ENCODE results near the gene ADAMTSL1. TPM values are rescaled to one million over a fixed set of nuclear protein-coding genes. Genes with fewer than 3 reads are reported as not detected.

ADAMTSL1 gene
- total and polyA plus RNA-seq, 2 experiments from 2014 or later = 2.3 to 5.0 TPM

DNA sequence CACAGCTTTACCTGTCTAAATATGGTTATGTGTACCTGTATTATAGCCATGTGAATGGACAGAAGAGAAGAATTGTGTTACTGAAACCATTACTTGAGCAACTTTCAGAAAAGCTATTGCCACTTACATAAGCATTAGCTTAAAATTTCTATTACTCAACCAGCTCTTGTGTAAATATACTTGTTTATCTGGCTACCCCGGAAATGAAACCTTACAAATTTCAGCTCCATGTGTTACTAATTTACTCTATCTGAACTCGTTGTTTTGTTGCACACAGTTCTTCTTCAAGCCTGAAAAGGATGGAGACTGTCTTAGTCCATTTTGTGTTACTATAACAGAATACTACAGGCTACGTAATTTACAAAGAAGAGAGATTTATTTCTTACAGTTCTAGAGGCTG is 22.5 kb upstream of the ADAMTSL1 start (continued):
- TF ChIP-seq, protein P1, sequence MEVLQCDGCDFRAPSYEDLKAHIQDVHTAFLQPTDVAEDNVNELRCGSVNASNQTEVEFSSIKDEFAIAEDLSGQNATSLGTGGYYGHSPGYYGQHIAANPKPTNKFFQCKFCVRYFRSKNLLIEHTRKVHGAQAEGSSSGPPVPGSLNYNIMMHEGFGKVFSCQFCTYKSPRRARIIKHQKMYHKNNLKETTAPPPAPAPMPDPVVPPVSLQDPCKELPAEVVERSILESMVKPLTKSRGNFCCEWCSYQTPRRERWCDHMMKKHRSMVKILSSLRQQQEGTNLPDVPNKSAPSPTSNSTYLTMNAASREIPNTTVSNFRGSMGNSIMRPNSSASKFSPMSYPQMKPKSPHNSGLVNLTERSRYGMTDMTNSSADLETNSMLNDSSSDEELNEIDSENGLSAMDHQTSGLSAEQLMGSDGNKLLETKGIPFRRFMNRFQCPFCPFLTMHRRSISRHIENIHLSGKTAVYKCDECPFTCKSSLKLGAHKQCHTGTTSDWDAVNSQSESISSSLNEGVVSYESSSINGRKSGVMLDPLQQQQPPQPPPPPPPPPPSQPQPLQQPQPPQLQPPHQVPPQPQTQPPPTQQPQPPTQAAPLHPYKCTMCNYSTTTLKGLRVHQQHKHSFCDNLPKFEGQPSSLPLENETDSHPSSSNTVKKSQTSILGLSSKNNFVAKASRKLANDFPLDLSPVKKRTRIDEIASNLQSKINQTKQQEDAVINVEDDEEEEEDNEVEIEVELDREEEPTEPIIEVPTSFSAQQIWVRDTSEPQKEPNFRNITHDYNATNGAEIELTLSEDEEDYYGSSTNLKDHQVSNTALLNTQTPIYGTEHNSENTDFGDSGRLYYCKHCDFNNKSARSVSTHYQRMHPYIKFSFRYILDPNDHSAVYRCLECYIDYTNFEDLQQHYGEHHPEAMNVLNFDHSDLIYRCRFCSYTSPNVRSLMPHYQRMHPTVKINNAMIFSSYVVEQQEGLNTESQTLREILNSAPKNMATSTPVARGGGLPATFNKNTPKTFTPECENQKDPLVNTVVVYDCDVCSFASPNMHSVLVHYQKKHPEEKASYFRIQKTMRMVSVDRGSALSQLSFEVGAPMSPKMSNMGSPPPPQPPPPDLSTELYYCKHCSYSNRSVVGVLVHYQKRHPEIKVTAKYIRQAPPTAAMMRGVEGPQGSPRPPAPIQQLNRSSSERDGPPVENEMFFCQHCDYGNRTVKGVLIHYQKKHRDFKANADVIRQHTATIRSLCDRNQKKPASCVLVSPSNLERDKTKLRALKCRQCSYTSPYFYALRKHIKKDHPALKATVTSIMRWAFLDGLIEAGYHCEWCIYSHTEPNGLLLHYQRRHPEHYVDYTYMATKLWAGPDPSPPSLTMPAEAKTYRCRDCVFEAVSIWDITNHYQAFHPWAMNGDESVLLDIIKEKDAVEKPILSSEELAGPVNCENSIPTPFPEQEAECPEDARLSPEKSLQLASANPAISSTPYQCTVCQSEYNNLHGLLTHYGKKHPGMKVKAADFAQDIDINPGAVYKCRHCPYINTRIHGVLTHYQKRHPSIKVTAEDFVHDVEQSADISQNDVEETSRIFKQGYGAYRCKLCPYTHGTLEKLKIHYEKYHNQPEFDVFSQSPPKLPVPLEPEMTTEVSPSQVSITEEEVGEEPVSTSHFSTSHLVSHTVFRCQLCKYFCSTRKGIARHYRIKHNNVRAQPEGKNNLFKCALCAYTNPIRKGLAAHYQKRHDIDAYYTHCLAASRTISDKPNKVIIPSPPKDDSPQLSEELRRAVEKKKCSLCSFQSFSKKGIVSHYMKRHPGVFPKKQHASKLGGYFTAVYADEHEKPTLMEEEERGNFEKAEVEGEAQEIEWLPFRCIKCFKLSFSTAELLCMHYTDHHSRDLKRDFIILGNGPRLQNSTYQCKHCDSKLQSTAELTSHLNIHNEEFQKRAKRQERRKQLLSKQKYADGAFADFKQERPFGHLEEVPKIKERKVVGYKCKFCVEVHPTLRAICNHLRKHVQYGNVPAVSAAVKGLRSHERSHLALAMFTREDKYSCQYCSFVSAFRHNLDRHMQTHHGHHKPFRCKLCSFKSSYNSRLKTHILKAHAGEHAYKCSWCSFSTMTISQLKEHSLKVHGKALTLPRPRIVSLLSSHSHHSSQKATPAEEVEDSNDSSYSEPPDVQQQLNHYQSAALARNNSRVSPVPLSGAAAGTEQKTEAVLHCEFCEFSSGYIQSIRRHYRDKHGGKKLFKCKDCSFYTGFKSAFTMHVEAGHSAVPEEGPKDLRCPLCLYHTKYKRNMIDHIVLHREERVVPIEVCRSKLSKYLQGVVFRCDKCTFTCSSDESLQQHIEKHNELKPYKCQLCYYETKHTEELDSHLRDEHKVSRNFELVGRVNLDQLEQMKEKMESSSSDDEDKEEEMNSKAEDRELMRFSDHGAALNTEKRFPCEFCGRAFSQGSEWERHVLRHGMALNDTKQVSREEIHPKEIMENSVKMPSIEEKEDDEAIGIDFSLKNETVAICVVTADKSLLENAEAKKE (CRISPR knock-in tag; IDR thresholded peaks at IDR 0.05) = no peak
- no peak for TF ChIP-seq POLR2AphosphoS5 (IDR thresholded peaks at IDR 0.05; ENCODE audit: low read depth)

- H2AFZ ChIP-seq = no peak overlapping the region
- no peak overlapping the region for H3K4me2 ChIP-seq
- no peak overlapping the region for H3K27ac ChIP-seq (ENCODE audit: low read depth)
- no peaks in the 10 kb centered on the region; the same call in none of the 2 replicates for H3K9me2 ChIP-seq (ENCODE audit: insufficient read depth)
- Mint-ChIP-seq H3K27me3 (ENCODE audit: insufficient read depth, low read depth, poor library complexity) (no peaks in the 10 kb centered on the region), H3K36me3 (ENCODE audit: low read depth) (no peaks in the 10 kb centered on the region), H3K4me3 (no peak overlapping the region), H3K27ac (no peak overlapping the region), H3K9me3 (no peaks in the 10 kb centered on the region; the same call in 2 of the 3 replicates), H3K4me1 (no peaks in the 10 kb centered on the region)
- H3K79me2 ChIP-seq (replicated peaks; ENCODE audit: insufficient read depth) = no peaks in the 10 kb centered on the region
- DNase-seq (ENCODE audit: low spot score) = no peak
- H3K4me3 ChIP-seq = no peak overlapping the region
- H3F3A ChIP-seq (replicated peaks; ENCODE audit: low read depth) = no peaks in the 10 kb centered on the region
- no peaks in the 10 kb centered on the region for H3K4me1 ChIP-seq (ENCODE audit: insufficient read depth)
- no peak for ATAC-seq
- no peaks in the 10 kb centered on the region for H4K20me1 ChIP-seq (replicated peaks; ENCODE audit: insufficient read depth)
- H3K27me3 ChIP-seq (ENCODE audit: insufficient read depth) = no peaks in the 10 kb centered on the region
- H3K36me3 ChIP-seq (ENCODE audit: insufficient read depth) = no peaks in the 10 kb centered on the region
- TF ChIP-seq STAT1 (IDR thresholded peaks at IDR 0.05; ENCODE audit: unreplicated experiment) = no peak
- TF ChIP-seq, protein P2, sequence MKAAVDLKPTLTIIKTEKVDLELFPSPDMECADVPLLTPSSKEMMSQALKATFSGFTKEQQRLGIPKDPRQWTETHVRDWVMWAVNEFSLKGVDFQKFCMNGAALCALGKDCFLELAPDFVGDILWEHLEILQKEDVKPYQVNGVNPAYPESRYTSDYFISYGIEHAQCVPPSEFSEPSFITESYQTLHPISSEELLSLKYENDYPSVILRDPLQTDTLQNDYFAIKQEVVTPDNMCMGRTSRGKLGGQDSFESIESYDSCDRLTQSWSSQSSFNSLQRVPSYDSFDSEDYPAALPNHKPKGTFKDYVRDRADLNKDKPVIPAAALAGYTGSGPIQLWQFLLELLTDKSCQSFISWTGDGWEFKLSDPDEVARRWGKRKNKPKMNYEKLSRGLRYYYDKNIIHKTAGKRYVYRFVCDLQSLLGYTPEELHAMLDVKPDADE (IDR thresholded peaks at IDR 0.05) = no peak
- no peak for TF ChIP-seq REST (IDR thresholded peaks at IDR 0.05; ENCODE audit: unreplicated experiment)
- TF ChIP-seq EZH2 (IDR thresholded peaks at IDR 0.05; ENCODE audit: low read depth, unreplicated experiment) = no peak
- no peak for TF ChIP-seq NANOG (IDR thresholded peaks at IDR 0.05; ENCODE audit: borderline replicate concordance)
- TF ChIP-seq CREB1 (CRISPR knock-in tag; IDR thresholded peaks at IDR 0.05; ENCODE audit: low read depth) = no peak
- no peak for TF ChIP-seq ZNF331 (CRISPR knock-in tag; IDR thresholded peaks at IDR 0.05; ENCODE audit: low read depth)
- TF ChIP-seq ZNF114 (CRISPR knock-in tag; IDR thresholded peaks at IDR 0.05) = no peak
Measured at GRCh38 chr9:18452276-18452675, 21.7 kb upstream of the ADAMTSL1 start.
